ENCODE data around the gene KRTAP26-1.

KRTAP26-1 gene

GRCh38 chr21:30271611-30272010 lies 48.5 kb downstream of the KRTAP26-1 start:
- no peak for DNase-seq (ENCODE audit: low read depth in 3 of 3, low spot score in 1 of 3)

GRCh38 chr21:30271156-30271555 lies 49.0 kb downstream of the KRTAP26-1 start:
- DNase-seq (ENCODE audit: low read depth in 3 of 3, low spot score in 1 of 3): no peak

GRCh38 chr21:30269803-30270530 lies 50.1 kb downstream of the KRTAP26-1 start:
- no peak for DNase-seq (ENCODE audit: low read depth in 3 of 3, low spot score in 1 of 3)

Data from stimulated activated CD4-positive, alpha-beta T cell treated with anti-CD3 and anti-CD28 coated beads, TNF-alpha, amount 100 ng/mL, for 1 hour (primary cell).